Hepatocyte (in vitro differentiated cells): Measurements from ENCODE around the gene MAST4. TPM values are rescaled to one million over a fixed set of nuclear protein-coding genes. Genes with fewer than 3 reads are reported as not detected.
A peak's percentile ranks its signal among the peaks of the same experiment; 100 is the strongest.

Experiments
- DNase-seq: peaks from one replicate; pipeline ENCODE4 v3.0.0-alpha.2; 2016; ENCODE audit warnings: low spot score
- H2AFZ ChIP-seq: fragments of 200-600 bp; sonication (generic); 2 replicates; pipeline ENCODE4 v1.6.0; 2016; ENCODE audit warnings: antibody characterized with exemption, mild to moderate bottlenecking
- H3K27ac ChIP-seq: fragments of 200-600 bp; sonication (generic); 2 replicates; pipeline ENCODE4 v1.5.1; 2016; ENCODE audit warnings: mild to moderate bottlenecking
- H3K27me3 ChIP-seq: fragments of 200-600 bp; sonication (generic); 2 replicates; pipeline ENCODE4 v1.6.1; 2016
- H3K36me3 ChIP-seq: fragments of 200-600 bp; sonication (generic); replicated peaks from 2 replicates; pipeline ENCODE4 v1.5.1; 2016; ENCODE audit warnings: low read depth; ENCODE audit not compliant: insufficient read depth
- H3K4me1 ChIP-seq: fragments of 200-600 bp; sonication (generic); 2 replicates; pipeline ENCODE4 v1.5.1; 2016; ENCODE audit warnings: mild to moderate bottlenecking, moderate library complexity; ENCODE audit not compliant: insufficient read depth
- H3K4me2 ChIP-seq: fragments of 200-600 bp; sonication (generic); 2 replicates; pipeline ENCODE4 v1.6.0; 2016
- H3K4me3 ChIP-seq: fragments of 200-600 bp; sonication (generic); 2 replicates; pipeline ENCODE4 v1.5.1; 2016; ENCODE audit warnings: mild to moderate bottlenecking
- H3K79me2 ChIP-seq: fragments of 200-600 bp; sonication (generic); 2 replicates; pipeline ENCODE4 v1.6.0; 2017; ENCODE audit warnings: mild to moderate bottlenecking
- H3K9me2 ChIP-seq: fragments of 200-600 bp; sonication (generic); replicated peaks from 2 replicates; pipeline ENCODE4 v1.6.0; 2017; ENCODE audit warnings: mild to moderate bottlenecking; ENCODE audit not compliant: insufficient read depth
- H3K9me3 ChIP-seq: fragments of 200-600 bp; sonication (generic); 2 replicates; pipeline ENCODE4 v1.5.1; 2016; ENCODE audit warnings: low read depth, mild to moderate bottlenecking
- H4K20me1 ChIP-seq: fragments of 200-600 bp; sonication (generic); 2 replicates; pipeline ENCODE4 v1.6.0; 2016; ENCODE audit warnings: mild to moderate bottlenecking; ENCODE audit not compliant: insufficient read depth, poor library complexity, severe bottlenecking
- CTCF ChIP-seq: fragments of 200-600 bp; sonication (generic); IDR thresholded peaks from 2 replicates; pipeline ENCODE4 v1.5.1; 2016; ENCODE audit warnings: antibody characterized with exemption, mild to moderate bottlenecking; ENCODE audit not compliant: poor library complexity
- EZH2 ChIP-seq: fragments of 200-600 bp; sonication (generic); IDR thresholded peaks from 2 replicates; pipeline ENCODE4 v1.6.1; 2016; ENCODE audit warnings: antibody characterized with exemption, mild to moderate bottlenecking, borderline replicate concordance
- EZH2phosphoT487 ChIP-seq: fragments of 200-600 bp; sonication (generic); IDR thresholded peaks from one replicate; pipeline ENCODE4 v1.6.1; 2018; ENCODE audit warnings: antibody characterized with exemption, mild to moderate bottlenecking, low read depth, moderate library complexity; ENCODE audit not compliant: unreplicated experiment, severe bottlenecking
- WGBS: methylation state at CpG from one replicate; pipeline ENCODE4 v1.1.6; 2016; ENCODE audit warnings: low lambda C conversion rate; ENCODE audit errors: missing lambda C conversion rate; 5-methylcytosine and 5-hydroxymethylcytosine counted together
- polyA plus RNA-seq: library from polyadenylated mRNA; unstranded; fragments of >200 nt; fragmentation: Nextera tagmentation; extraction: Ambion mirVana; gene quantifications from 2 replicates; pipeline ENCODE4 v1.2.1, GENCODE V29; 2016
- total RNA-seq: library from RNA; depleted of rRNA; stranded (reverse); fragments of >200 nt; gene quantifications from 2 replicates; pipeline ENCODE4 v1.2.3, GENCODE V29; 2014

The MAST4 gene
- total and polyA plus RNA-seq, 2 experiments from 2014 or later: 11.7 to 13.2 TPM

- no peak overlapping the region for H3K4me3 ChIP-seq
- no peaks in the 10 kb centered on the region for H3K4me1 ChIP-seq
- no peaks in the 10 kb centered on the region for H3K9me2 ChIP-seq
- WGBS: 81% methylated on average over 4 of the region's 4 CpGs
- no peak overlapping the region for H2AFZ ChIP-seq
- H3K36me3 ChIP-seq: no peaks in the 10 kb centered on the region
- no peaks in the 10 kb centered on the region for H3K79me2 ChIP-seq
- DNase-seq: no peak
- no peak overlapping the region for H3K27ac ChIP-seq
- H3K27me3 ChIP-seq: peaks cover 30% of the 10 kb centered on the region
- H3K4me2 ChIP-seq: no peak overlapping the region
- TF ChIP-seq EZH2 (no peak), CTCF (no peak), EZH2phosphoT487 (no peak)
- no peaks in the 10 kb centered on the region for H4K20me1 ChIP-seq
- no peaks in the 10 kb centered on the region for H3K9me3 ChIP-seq
These were observed 8.4 kb upstream of the MAST4 start for GRCh38 chr5:66587771-66588170.

- Histone ChIP-seq H3K27me3 (peaks cover 47% of the 10 kb centered on the region), H3K9me2 (no peaks in the 10 kb centered on the region), H3K4me3 (peak overlapping the region; percentile 84), H3K79me2 (no peaks in the 10 kb centered on the region), H3K4me1 (peaks cover 9% of the 10 kb centered on the region), H3K4me2 (peak overlapping the region; percentile 93), H3K36me3 (no peaks in the 10 kb centered on the region), H3K9me3 (no peaks in the 10 kb centered on the region), H3K27ac (no peak overlapping the region), H2AFZ (peak overlapping the region; percentile 86), H4K20me1 (no peaks in the 10 kb centered on the region)
- peak; percentile 42 for DNase-seq
- under 1% methylated on average over 41 of the region's 56 CpGs for WGBS
- TF ChIP-seq EZH2 (no peak), EZH2phosphoT487 (no peak)
These were observed 516 bp downstream of the MAST4 start for GRCh38 chr5:66596636-66597182.

- H3K36me3 ChIP-seq: no peaks in the 10 kb centered on the region
- peak overlapping the region; percentile 86 for H2AFZ ChIP-seq
- peaks cover 9% of the 10 kb centered on the region for H3K4me1 ChIP-seq
- no peaks in the 10 kb centered on the region for H4K20me1 ChIP-seq
- H3K4me3 ChIP-seq: peak overlapping the region; percentile 84
- H3K27me3 ChIP-seq: peaks cover 41% of the 10 kb centered on the region
- no peaks in the 10 kb centered on the region for H3K79me2 ChIP-seq
- WGBS: 0% methylated on average over 27 of the region's 35 CpGs
- no peak overlapping the region for H3K27ac ChIP-seq
- H3K9me3 ChIP-seq: no peaks in the 10 kb centered on the region
- DNase-seq: peak; percentile 44
- TF ChIP-seq EZH2phosphoT487 (no peak), EZH2 (no peak), CTCF (no peak)
- peak overlapping the region; percentile 93 for H3K4me2 ChIP-seq
- H3K9me2 ChIP-seq: no peaks in the 10 kb centered on the region
These were observed 1.1 kb downstream of the MAST4 start for GRCh38 chr5:66597183-66597757.

- Histone ChIP-seq H4K20me1 (no peaks in the 10 kb centered on the region), H3K4me3 (no peak overlapping the region), H3K4me1 (peaks cover 7% of the 10 kb centered on the region), H3K9me2 (no peaks in the 10 kb centered on the region), H3K27me3 (peaks cover 21% of the 10 kb centered on the region), H2AFZ (no peak overlapping the region), H3K79me2 (no peaks in the 10 kb centered on the region), H3K4me2 (no peak overlapping the region), H3K27ac (no peak overlapping the region), H3K9me3 (no peaks in the 10 kb centered on the region), H3K36me3 (no peaks in the 10 kb centered on the region)
- WGBS: 95% methylated on average over 1 of the region's 1 CpG
- no peak for DNase-seq
- no peak for TF ChIP-seq EZH2phosphoT487
- no peak for TF ChIP-seq EZH2
- no peak for TF ChIP-seq CTCF
These were observed 6.4 kb downstream of the MAST4 start for GRCh38 chr5:66602621-66603020.
